Gastroesophageal sphincter (tissue), 3 donors: Measurements from ENCODE around the gene DUOX2.

Source experiments
- CTCF ChIP-seq, 4 experiments: fragments of 200-600 bp in 2 of 4; fragments of 450-650 bp in 2 of 4; sonication (generic) in 1 of 4; IDR thresholded peaks; one replicate each; pipeline ENCODE4 v1.5.1; 2017 to 2019; ENCODE audit warnings: antibody characterized with exemption in 4 of 4, mild to moderate bottlenecking in 2 of 4, moderate library complexity in 2 of 4
- POLR2A ChIP-seq, 2 donors: fragments of 450-650 bp; IDR thresholded peaks; one replicate each; pipeline ENCODE4 v1.6.1; 2017; ENCODE audit warnings: antibody characterized with exemption in 2 of 2, mild to moderate bottlenecking in 2 of 2, moderate library complexity in 1 of 2
- POLR2AphosphoS5 ChIP-seq: sonication (generic); formaldehyde crosslinking; IDR thresholded peaks from one replicate; pipeline ENCODE4 v1.6.1; 2017; ENCODE audit warnings: antibody characterized with exemption

GRCh38 chr15:45089712-45090373 lies 24.1 kb downstream of the DUOX2 start:
- no peak for TF ChIP-seq CTCF (IDR thresholded peaks at IDR 0.05)
- no peak for TF ChIP-seq POLR2A (IDR thresholded peaks at IDR 0.05)
- no peak for TF ChIP-seq POLR2AphosphoS5
